DMS114 treated with DMSO at 0.1 percent for 48 hours (cell line): ENCODE measurements around the gene RBM24.

Source experiments
- DNase-seq: peaks from one replicate; lab custom pipeline; 2025; ENCODE audit not compliant: unreplicated experiment; lab: John Stamatoyannopoulos, UW

Gene RBM24

DNA sequence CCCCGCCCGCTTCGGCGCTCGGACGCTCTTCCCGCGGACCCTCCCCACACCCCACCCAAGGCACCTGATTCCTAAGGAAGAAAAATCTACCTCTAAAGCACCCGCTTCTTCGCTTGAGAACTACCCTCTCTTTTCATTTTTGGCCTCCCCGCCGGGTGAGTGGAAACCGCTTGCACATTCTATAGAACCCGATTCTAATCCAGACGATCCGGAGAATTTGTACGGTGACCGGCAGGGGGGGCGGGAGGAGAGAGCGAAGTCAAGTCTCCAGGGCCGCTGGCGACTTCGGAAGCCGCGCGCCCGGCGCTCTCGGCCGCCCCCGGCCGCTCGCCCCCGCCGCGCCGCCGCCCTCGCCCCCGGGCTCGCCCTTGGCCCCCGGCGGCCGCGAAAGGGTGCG lies at the start of gene RBM24:
RBM24 (plus strand) TSS at position 262 of the 397 bp plus-strand sequence. CDS start 221 bp downstream, outside the sequence.
- peak; percentile 75 for DNase-seq

DNA sequence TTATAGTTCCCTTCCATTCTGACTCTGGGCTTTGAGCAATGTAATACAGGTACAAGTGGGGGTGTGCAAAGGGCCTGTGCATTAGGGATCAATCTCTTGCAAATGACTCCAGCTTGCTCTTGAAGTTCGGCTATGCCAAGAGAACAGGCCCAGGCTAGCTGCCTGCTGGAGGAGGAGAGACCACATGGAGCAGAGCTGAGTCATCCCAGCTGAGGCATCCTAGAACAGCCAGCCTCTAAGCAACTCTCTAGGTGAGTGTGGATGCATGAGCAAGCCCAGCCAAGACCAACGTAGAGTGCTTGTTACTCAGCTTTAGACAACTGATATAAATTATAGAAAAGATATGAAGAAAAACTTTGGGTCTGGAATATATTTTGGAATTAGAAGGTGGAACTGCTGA lies 47.6 kb upstream of the RBM24 start:
- no peak for DNase-seq

DNA sequence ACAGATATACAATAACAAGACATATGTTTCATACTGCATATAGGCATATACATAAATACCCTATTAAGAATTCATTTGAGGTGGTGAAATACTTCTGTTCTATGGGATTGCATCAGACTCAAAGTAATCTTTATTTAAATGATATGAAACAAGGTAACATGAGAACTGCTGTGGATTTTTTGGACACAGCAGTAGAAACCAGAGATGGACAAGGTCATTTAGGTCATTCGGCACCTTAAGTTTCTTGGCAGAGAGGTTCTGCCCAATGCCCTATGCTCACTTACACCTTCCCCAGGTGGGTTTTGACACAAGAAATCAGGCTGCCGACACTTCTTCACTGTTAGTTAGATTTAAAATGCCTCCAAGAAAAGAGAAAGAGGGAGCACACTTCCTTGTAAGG lies 43.9 kb upstream of the RBM24 start:
- no peak for DNase-seq

GRCh38 chr6:17239260-17239659 lies 41.9 kb upstream of the RBM24 start:
- DNase-seq: no peak

- DNase-seq: no peak
These were observed 40.2 kb upstream of the RBM24 start for GRCh38 chr6:17240803-17241500.

GRCh38 chr6:17242087-17242486 lies 39.1 kb upstream of the RBM24 start:
- DNase-seq: no peak

DNA sequence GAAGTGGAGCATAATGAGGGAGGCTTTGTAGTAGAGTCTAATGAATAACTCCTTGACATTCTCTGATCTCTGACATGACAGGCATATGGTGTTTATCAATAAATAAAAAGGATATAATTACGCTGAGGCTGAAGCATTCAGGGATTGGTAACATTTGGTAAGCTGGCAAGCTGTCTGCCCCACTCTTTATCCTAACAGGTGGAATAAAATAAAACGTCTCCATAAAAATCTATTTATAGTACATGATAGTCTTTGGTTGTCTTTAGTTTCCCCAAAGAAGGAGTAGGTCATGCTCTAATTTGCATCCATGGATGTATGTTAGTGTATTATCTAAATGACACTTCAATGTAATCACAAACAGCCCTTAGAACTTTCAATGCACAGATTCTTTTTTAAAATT lies 30.9 kb upstream of the RBM24 start:
- DNase-seq: no peak

DNA sequence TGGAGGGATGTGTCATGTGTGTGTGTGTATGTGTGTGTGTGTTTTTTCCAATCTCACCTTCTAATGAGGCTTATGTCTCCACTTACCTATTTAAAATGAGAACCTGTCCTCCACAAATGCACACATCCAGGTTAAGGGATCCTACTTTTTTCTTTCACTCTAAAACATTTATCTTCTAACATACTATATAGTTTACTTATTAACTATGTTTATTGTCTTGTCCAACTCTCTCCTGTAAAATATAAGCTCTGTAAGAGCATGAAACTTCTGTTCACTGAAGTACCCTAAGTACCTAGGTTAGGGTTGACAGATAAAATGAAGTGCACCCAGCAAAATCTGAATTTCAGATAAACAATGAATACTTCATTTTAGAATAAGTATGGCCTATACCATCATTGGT lies 29.2 kb upstream of the RBM24 start:
- DNase-seq: no peak

DNA sequence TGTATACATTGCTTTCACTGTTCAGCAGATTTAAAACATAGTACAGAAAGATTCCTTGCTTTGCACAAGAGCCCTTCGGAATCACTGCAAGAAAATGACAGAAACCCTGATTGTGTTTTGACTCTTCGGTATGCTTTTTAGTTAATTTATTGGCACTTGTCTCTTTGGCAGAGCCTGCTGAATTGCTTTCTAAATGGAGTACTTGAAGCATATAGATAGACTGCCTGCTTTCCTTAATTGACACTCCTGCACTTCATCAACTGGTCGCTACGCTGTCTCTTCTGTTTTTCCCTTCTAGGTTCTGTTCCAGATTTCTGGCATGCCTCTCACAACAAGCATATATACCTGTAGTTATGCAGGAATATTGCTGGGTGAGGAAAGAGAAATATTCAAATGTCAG lies 22.4 kb upstream of the RBM24 start:
- peak; percentile 64 for DNase-seq

DNA sequence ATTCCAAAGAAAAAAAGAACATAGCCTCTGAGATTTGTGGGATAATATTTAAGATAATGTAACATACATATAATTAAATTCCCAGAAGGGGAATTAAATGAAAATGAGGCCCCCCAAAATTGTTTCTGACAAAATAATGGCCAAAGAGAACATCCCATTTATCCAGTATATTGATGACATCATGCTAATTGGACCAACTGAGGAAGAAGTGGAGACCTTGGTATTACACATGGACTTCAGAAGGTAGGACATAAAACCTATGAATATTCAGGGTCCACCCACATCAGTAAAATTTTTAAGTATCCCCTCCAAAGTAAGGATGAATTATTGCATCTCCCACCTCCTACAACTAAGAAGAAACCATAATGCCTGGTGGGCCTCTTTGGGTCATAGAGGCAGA lies 15.6 kb upstream of the RBM24 start:
- no peak for DNase-seq

GRCh38 chr6:17267566-17267965 lies 13.6 kb upstream of the RBM24 start:
- no peak for DNase-seq

DNA sequence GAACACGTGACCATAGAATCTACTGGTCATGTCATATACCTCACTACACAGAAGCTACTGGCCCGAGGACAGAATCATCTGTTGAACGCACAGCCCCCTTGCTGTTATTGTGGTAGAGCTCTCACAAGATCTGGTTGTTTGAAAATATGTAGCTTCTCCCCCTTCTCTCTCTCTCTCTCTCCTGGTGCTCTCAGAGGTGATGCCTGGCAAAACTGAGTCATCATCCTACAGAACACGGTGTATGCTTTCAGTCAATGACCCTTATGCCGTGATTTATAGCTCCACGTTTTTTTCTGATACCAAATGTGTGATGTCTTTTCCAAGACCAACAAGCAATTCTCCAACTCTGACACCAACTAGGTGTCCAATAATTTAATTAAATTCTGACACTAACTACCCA lies 13.0 kb upstream of the RBM24 start:
- no peak for DNase-seq

DNA sequence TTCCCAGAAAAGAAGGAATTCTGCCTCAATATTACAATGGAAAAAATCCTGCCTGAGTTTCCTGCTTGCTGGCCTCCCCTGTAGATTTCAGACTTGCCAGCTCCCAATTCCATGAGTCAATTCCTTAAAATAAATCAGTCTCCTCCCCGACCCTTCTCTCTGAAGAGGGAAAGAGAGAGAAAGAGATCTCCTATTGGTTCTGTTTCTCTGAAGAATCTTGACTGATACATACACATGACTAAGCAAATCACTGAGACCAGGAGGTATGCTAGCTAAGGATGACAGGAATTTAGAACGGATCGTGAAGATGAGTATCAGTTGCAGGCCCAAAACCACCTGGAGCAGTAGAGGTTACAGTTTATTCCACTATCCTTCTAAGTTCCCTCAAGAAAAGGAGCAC lies 11.3 kb upstream of the RBM24 start:
- no peak for DNase-seq

DNA sequence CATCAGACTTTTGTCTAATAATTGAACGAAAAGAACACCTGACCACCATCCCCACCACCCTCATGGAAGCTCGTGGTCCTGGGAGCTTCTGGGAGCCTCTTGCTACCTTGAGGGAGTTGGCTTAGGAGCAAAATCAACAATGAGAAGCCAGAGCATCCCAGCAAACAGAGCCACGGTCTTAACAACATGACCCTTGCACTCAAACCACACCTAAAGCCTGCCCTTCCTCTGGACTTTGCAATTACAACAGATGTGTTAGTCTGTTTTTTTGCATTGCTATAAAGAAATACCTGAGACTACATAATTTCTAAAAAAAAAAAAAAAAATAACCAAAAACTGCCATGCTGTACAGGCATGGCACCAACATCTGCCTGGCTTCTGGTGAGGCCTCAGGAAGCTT lies 9.5 kb upstream of the RBM24 start:
- DNase-seq: no peak

DNA sequence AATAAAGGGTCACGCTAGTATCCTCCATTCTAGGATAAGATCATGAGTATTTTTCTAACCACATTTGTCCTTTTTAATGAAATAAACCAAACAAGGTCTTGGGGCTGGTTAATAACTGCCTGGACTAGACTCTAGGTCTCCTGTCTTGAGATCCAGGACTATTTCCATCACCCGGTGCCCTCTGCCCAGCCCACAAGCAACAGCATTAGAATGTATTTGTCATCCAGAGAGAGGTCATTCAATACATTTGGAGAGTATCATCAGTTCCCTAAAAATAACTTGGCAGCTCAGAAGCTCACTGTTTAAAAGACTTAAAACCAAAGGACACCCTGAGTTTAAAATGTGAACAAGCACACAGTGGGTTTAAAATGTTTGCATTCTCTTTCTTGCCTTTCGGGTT lies 4.4 kb upstream of the RBM24 start:
- no peak for DNase-seq

GRCh38 chr6:17277256-17277655 lies 3.9 kb upstream of the RBM24 start:
- no peak for DNase-seq

DNA sequence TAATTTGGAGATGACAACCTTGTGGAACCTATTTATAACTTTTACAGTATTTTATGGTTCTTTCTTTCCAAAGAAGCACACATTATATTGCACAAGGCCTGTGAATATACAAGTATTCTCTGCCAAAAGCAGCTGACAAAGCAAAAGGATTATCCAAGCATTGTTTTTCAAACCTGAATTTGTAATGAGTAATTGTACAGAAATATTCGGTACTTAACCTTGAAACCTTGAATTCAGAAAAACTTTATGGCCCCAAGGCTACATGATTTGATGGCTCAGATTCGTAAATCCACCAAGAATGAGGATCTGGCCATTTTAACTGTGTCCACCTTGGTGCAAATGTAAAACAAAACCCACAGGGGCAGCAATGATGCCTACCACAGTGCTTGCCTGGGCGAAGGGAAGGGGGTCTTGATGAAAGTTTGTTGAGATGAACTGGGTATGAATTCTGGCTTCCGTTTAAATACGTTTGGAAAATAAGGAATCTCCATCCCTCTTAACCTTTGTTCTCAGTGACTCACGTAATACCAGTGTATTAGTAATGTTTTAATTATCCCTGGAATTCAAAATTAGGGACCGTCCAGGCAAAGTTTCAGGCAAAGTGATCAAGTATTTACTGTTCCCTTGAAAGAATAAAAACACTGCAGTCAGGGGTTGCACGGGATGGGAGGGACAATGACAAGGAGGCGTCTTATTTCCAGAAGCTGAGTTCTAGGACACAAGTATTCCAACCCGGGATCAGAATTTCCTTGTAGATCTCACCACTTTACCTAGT lies 2.7 kb upstream of the RBM24 start:
- no peak for DNase-seq

GRCh38 chr6:17280138-17280537 lies 1.0 kb upstream of the RBM24 start:
- DNase-seq: peak; percentile 32

DNA sequence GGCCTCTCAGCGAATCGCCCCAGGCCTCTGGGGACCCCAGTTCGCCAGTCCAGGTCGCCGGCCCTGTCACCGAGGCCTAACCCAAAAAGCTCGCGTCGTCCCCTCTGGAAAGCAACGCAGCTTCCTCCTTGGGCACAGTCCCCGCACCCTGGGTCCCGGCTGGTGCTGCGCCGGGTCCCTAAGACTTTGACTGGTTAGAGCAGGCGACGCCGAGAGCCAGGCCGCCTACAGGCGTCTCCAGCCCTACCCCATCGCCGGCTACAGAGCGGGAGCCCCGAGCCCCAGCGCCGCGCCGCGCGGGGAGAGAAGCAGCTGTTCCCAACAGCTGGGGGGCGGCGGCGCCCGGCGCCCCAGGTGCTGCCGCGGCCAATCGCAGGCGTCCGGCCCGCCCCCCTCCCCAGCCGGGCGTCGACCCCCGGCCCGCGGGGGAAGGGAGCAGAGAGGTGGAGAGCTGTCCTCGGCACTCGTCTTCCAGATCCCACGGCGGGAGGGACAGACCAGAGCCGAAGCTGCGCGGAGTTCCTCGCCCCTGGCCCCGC lies 540 bp upstream of the RBM24 start:
- DNase-seq: no peak

GRCh38 chr6:17281497-17282481 lies 628 bp downstream of the RBM24 start:
- DNase-seq: no peak

DNA sequence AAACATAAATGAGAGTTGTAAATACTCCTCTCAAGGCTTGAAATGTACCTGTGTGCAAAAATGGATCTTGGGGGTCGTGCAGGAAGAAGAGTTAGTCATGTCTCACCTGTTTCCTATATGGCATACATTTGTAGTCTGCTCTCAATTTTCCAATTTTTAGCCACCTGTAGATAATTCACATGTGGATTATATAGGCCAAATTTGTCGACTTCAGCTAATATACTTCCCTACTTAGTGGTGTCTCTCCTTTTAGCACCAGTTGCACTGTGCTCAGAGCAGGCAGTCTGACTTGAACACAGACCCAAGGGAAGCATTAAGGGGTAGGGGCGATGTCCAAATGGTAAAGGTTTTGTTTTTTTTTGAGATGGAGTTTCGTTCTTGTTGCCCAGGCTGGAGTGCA lies 1.9 kb downstream of the RBM24 start:
- no peak for DNase-seq
